A673 (cell line): ENCODE results near the gene USP15. TPM values are rescaled to one million over a fixed set of nuclear protein-coding genes. Genes with fewer than 3 reads are reported as not detected.

Experiments
- BruUV-seq: library from RNA; stranded (reverse); fragments of 400-500 nt; replicated peaks from 2 replicates; lab custom pipeline; 2021; lab: Mats Ljungman, UMichigan
- CTCF ChIA-PET: fragments of 300-600 bp; sonication (Branson Sonifier 250); formaldehyde crosslinking; loops from one replicate; lab custom pipeline; 2022; ENCODE audit warnings: antibody characterized with exemption; lab: Charles Lee
- POLR2A ChIA-PET: fragments of 300-600 bp; sonication (Branson Sonifier 250); formaldehyde crosslinking; loops from one replicate; lab custom pipeline; 2022; ENCODE audit warnings: antibody characterized with exemption; ENCODE audit not compliant: low non-redundant PET; lab: Charles Lee
- DNase-seq: peaks from one replicate; pipeline ENCODE4 v3.0.0-alpha.2; 2015; ENCODE audit warnings: low spot score
- H3K27ac ChIP-seq: fragments of 200-600 bp; sonication (generic); 2 replicates; pipeline ENCODE4 v1.5.1; 2016; ENCODE audit warnings: mixed run types, low read depth, mild to moderate bottlenecking, mixed read lengths, antibody characterized with exemption, low read length; ENCODE audit not compliant: poor library complexity, severe bottlenecking
- H3K27me3 ChIP-seq: fragments of 200-600 bp; sonication (generic); replicated peaks from 2 replicates; pipeline ENCODE4 v1.6.1; 2017; ENCODE audit warnings: mixed run types, low read depth, mild to moderate bottlenecking, mixed read lengths, antibody characterized with exemption, low read length; ENCODE audit not compliant: insufficient read depth, poor library complexity
- H3K36me3 ChIP-seq: fragments of 200-600 bp; sonication (generic); 2 replicates; pipeline ENCODE4 v1.6.1; 2016; ENCODE audit warnings: mixed run types, mild to moderate bottlenecking, mixed read lengths, antibody characterized with exemption, low read length; ENCODE audit not compliant: insufficient read depth, poor library complexity, severe bottlenecking
- H3K4me1 ChIP-seq: fragments of 200-600 bp; sonication (generic); 2 replicates; pipeline ENCODE4 v1.6.1; 2017; ENCODE audit warnings: mixed run types, mild to moderate bottlenecking, mixed read lengths, antibody characterized with exemption, low read length; ENCODE audit not compliant: insufficient read depth, poor library complexity, severe bottlenecking
- H3K4me3 ChIP-seq: fragments of 200-600 bp; sonication (generic); 2 replicates; pipeline ENCODE4 v1.5.1; 2016; ENCODE audit warnings: low read depth, mixed run types, mild to moderate bottlenecking, mixed read lengths, low read length; ENCODE audit not compliant: poor library complexity, severe bottlenecking
- H3K9me3 ChIP-seq: fragments of 200-600 bp; sonication (generic); 2 replicates; pipeline ENCODE4 v1.6.1; 2016; ENCODE audit warnings: mixed run types, low read depth, mild to moderate bottlenecking, mixed read lengths, antibody characterized with exemption, low read length; ENCODE audit not compliant: poor library complexity, severe bottlenecking
- EZH2 ChIP-seq: fragments of 200-600 bp; sonication (generic); IDR thresholded peaks from 2 replicates; pipeline ENCODE4 v1.6.1; 2017; ENCODE audit warnings: borderline replicate concordance, low read depth, mild to moderate bottlenecking, mixed read lengths, antibody characterized with exemption, low read length; ENCODE audit not compliant: poor library complexity, severe bottlenecking
- intact Hi-C: fragments of 100-400 bp; cut with micrococcal nuclease; formaldehyde crosslinking; loops from one replicate; pipeline ENCODE4 v1.10.0; 2022; ENCODE audit not compliant: unreplicated experiment
- total RNA-seq: library from RNA; stranded (reverse); gene quantifications from 2 replicates; pipeline ENCODE4 v1.2.3, GENCODE V29; 2021
- TF ChIP-seq, protein P1 (sequence below): fragments of 300-800, 200-600 bp; sonication (generic); conservative IDR thresholded peaks from 2 replicates; pipeline ENCODE4 v1.5.1; 2017; ENCODE audit warnings: low read depth, mild to moderate bottlenecking, antibody characterized with exemption, low read length, moderate library complexity, mixed read lengths

The USP15 gene
- total RNA-seq, 1 experiment from 2014 or later = 61.7 TPM

- ChIA-PET CTCF (no interaction called here), POLR2A (no interaction called here)
- no TSS peak for BruUV-seq
These were observed 45.4 kb upstream of the USP15 start for GRCh38 chr12:62214846-62215245.

DNA sequence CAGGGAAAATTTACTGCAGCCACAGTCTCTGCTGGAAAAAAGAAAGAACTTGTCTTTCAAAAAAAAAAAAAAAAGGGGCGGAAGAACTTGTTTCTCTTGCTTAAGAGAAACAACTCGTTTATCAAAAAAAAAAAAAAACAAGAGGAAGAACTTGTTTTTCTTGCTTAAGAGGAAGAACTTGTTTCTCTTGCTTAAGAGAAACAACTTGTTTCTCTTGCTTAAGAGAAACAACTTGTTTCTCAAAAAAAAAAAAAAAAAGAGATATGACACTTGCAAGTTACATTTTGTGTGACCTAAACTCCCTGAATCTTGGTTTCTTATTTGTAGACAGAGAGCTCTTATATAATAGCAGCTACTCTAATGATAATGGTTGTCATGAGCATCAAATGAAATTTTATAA is 44.7 kb upstream of the USP15 start:
- no peaks in the 10 kb centered on the region for H3K27me3 ChIP-seq
- DNase-seq = no peak
- no peaks in the 10 kb centered on the region for H3K36me3 ChIP-seq
- H3K4me1 ChIP-seq = no peaks in the 10 kb centered on the region
- H3K9me3 ChIP-seq = no peaks in the 10 kb centered on the region
- TF ChIP-seq EZH2 = no peak
- TF ChIP-seq, protein P1, sequence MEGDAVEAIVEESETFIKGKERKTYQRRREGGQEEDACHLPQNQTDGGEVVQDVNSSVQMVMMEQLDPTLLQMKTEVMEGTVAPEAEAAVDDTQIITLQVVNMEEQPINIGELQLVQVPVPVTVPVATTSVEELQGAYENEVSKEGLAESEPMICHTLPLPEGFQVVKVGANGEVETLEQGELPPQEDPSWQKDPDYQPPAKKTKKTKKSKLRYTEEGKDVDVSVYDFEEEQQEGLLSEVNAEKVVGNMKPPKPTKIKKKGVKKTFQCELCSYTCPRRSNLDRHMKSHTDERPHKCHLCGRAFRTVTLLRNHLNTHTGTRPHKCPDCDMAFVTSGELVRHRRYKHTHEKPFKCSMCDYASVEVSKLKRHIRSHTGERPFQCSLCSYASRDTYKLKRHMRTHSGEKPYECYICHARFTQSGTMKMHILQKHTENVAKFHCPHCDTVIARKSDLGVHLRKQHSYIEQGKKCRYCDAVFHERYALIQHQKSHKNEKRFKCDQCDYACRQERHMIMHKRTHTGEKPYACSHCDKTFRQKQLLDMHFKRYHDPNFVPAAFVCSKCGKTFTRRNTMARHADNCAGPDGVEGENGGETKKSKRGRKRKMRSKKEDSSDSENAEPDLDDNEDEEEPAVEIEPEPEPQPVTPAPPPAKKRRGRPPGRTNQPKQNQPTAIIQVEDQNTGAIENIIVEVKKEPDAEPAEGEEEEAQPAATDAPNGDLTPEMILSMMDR = no peak
- CTCF ChIA-PET = no interaction called here
- intact Hi-C loops = no loop called here
- H3K4me3 ChIP-seq = no peak overlapping the region
- no TSS peak for BruUV-seq
- POLR2A ChIA-PET = no interaction called here
- H3K27ac ChIP-seq = no peak overlapping the region

More at GRCh38 chr12:62214846-62215245, 45.4 kb upstream of the USP15 start:
- no peak for DNase-seq
- Histone ChIP-seq H3K9me3 (no peaks in the 10 kb centered on the region), H3K4me3 (no peak overlapping the region), H3K27ac (no peak overlapping the region), H3K36me3 (no peaks in the 10 kb centered on the region), H3K27me3 (no peaks in the 10 kb centered on the region), H3K4me1 (no peaks in the 10 kb centered on the region)
- intact Hi-C loops = loop anchor here (5.0 kb wide), 1 partner anchor 582 kb away; no protein-coding TSS in a partner anchor
- TF ChIP-seq, protein P1 = no peak
- no peak for TF ChIP-seq EZH2

DNA sequence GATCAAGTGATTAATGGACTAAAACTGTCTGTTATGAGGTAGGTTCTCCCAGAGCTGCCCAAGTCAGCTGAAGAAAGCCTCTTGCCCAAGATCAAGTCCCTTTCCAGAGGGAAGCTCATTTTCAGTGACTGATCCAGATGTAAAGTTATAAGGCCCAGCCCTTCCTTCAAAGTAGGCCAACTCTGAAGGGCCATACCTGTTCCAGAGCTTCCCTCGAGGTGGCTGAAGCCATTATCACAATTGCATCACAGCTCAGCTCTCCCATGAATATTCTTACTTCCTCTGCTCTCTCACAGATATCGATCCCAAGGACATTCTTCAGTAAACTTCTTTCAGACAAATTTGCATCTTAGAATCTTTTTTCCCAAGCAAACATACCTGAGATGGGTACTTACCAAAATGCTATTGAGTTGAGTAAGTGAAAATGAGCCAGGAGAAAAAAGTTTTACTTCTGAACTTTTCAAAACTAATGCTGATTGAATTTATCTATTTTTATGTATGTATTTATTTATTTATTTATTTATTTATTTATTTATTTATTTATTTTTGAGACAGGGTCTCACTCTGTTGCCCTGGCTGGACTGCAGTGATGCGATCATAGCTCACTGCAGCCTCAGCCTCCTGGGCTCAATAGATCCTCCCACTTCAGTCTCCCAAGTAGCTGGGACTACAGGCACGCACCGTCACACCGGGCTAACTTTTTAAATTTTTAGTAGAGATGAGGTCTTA is 42.6 kb upstream of the USP15 start:
- POLR2A ChIA-PET = no interaction called here
- no peaks in the 10 kb centered on the region for H3K36me3 ChIP-seq
- no peaks in the 10 kb centered on the region for H3K4me1 ChIP-seq
- H3K4me3 ChIP-seq = no peak overlapping the region
- no peak overlapping the region for H3K27ac ChIP-seq
- CTCF ChIA-PET = interaction anchor here (0.5 kb wide), 1 partner anchor 113 kb away, joined by 5 read pairs; no protein-coding TSS in a partner anchor
- DNase-seq = no peak
- intact Hi-C loops = no loop called here
- H3K9me3 ChIP-seq = no peaks in the 10 kb centered on the region
- no peaks in the 10 kb centered on the region for H3K27me3 ChIP-seq
- TF ChIP-seq EZH2 = no peak
- TF ChIP-seq, protein P1 = no peak
- no TSS peak for BruUV-seq
